ENCODE results near the gene TGFBR3. TPM values are rescaled to one million over a fixed set of nuclear protein-coding genes. Genes with fewer than 3 reads are reported as not detected.

The TGFBR3 gene
- total and polyA plus RNA-seq, 9 of the 15 experiments (the other 6 are each of a cell fraction or from before 2014, with no cell fraction given), result 3.6 to 32.4 (median 15.6) TPM

DNA sequence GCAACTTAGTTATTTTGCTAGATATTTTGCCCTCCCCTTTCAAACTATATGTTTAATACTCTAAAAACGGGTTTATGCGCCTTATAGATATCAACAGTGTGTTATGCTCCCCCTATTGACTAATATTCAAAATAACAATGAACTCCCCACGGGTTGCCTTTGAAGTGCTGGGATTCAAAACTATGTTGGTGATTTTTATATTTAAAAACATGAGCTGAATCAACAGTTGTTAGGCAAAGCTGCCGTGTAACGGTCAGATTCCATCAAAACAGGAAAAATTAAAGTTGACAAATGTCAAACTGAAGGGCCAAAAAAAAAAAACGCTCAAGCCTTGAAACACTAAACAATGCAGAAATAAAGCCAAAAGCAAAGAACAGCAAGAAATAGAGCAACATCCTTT, 2.5 kb downstream of the TGFBR3 start (continued):
- TF ChIP-seq POLR2H (tag; IDR thresholded peaks at IDR 0.05; ENCODE audit: low read depth), result no peak
- no peak for TF ChIP-seq GATA2 (CRISPR knock-in tag; IDR thresholded peaks at IDR 0.05)
- TF ChIP-seq, protein P1, sequence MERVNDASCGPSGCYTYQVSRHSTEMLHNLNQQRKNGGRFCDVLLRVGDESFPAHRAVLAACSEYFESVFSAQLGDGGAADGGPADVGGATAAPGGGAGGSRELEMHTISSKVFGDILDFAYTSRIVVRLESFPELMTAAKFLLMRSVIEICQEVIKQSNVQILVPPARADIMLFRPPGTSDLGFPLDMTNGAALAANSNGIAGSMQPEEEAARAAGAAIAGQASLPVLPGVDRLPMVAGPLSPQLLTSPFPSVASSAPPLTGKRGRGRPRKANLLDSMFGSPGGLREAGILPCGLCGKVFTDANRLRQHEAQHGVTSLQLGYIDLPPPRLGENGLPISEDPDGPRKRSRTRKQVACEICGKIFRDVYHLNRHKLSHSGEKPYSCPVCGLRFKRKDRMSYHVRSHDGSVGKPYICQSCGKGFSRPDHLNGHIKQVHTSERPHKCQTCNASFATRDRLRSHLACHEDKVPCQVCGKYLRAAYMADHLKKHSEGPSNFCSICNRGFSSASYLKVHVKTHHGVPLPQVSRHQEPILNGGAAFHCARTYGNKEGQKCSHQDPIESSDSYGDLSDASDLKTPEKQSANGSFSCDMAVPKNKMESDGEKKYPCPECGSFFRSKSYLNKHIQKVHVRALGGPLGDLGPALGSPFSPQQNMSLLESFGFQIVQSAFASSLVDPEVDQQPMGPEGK (CRISPR knock-in tag; IDR thresholded peaks at IDR 0.05; ENCODE audit: borderline replicate concordance), result no peak
- no peak for TF ChIP-seq BRCA1 (IDR thresholded peaks at IDR 0.05)
- no peak for TF ChIP-seq BRCA1 (CRISPR knock-in tag; IDR thresholded peaks at IDR 0.05)
- TF ChIP-seq SMARCA5 (IDR thresholded peaks at IDR 0.05), result no peak
- no peak for TF ChIP-seq HIVEP1 (CRISPR knock-in tag; IDR thresholded peaks at IDR 0.05)
- no peak for TF ChIP-seq STAT5B (CRISPR knock-in tag; IDR thresholded peaks at IDR 0.05)
- TF ChIP-seq ZBED1 (IDR thresholded peaks at IDR 0.05), result no peak
- no peak for TF ChIP-seq MCM5 (IDR thresholded peaks at IDR 0.05; ENCODE audit: low read depth)
- TF ChIP-seq ZNF695 (CRISPR knock-in tag; IDR thresholded peaks at IDR 0.05), result no peak
- TF ChIP-seq, protein P2, sequence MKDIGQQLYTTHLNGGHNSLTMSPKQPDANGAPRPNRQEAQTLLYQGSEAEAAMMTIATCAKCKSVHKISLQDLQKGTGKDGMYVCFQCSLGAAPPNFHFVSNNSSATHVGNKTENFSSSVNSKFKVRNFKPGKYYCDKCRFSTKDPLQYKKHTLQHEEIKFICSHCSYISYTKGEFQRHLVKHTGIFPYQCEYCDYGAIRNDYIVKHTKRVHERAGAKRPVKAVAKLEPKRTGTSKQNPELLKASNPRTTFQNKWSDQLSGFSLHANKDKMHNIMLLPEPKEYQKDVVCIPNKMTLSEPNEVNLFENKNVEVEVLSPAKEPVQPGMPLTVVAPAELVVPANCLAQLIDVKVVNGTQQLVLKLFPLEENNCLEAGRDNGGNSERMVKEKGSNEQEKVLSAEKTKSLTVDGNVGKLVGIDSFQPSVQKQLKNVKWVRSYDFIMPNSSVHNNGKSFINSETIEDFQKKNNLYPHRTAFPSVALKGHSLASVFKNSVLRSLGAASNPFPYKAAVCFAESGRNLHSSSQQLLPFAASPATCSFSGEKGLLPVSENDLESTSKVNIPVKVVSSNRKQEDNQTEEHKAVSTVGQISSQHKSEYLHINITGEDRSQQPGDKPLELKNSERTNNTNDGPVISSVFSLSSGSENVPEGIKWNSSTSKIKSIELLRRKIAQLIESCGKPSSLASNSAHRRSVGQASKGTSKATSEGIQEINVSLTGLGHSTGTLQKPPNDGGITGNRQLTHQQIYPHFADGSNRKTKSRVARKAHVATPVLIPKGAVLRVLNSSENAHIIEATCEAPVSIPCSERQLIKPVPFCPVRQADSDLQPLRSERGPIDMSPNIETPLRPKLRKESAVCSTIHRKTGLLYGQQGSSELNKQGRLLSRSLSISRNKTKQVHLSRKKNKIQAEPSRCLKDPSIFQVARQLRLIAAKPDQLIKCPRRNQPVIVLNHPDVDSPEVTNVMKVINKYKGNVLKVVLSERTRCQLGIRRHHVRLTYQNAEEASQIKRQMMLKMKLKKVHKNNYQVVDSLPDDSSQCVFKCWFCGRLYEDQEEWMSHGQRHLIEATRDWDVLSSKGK (CRISPR knock-in tag; IDR thresholded peaks at IDR 0.05), result no peak
- TF ChIP-seq, protein P3, sequence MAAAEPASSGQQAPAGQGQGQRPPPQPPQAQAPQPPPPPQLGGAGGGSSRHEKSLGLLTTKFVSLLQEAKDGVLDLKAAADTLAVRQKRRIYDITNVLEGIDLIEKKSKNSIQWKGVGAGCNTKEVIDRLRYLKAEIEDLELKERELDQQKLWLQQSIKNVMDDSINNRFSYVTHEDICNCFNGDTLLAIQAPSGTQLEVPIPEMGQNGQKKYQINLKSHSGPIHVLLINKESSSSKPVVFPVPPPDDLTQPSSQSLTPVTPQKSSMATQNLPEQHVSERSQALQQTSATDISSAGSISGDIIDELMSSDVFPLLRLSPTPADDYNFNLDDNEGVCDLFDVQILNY (CRISPR knock-in tag; IDR thresholded peaks at IDR 0.05), result no peak
- TF ChIP-seq TEAD1 (CRISPR knock-in tag; IDR thresholded peaks at IDR 0.05), result no peak
- TF ChIP-seq, protein P4, sequence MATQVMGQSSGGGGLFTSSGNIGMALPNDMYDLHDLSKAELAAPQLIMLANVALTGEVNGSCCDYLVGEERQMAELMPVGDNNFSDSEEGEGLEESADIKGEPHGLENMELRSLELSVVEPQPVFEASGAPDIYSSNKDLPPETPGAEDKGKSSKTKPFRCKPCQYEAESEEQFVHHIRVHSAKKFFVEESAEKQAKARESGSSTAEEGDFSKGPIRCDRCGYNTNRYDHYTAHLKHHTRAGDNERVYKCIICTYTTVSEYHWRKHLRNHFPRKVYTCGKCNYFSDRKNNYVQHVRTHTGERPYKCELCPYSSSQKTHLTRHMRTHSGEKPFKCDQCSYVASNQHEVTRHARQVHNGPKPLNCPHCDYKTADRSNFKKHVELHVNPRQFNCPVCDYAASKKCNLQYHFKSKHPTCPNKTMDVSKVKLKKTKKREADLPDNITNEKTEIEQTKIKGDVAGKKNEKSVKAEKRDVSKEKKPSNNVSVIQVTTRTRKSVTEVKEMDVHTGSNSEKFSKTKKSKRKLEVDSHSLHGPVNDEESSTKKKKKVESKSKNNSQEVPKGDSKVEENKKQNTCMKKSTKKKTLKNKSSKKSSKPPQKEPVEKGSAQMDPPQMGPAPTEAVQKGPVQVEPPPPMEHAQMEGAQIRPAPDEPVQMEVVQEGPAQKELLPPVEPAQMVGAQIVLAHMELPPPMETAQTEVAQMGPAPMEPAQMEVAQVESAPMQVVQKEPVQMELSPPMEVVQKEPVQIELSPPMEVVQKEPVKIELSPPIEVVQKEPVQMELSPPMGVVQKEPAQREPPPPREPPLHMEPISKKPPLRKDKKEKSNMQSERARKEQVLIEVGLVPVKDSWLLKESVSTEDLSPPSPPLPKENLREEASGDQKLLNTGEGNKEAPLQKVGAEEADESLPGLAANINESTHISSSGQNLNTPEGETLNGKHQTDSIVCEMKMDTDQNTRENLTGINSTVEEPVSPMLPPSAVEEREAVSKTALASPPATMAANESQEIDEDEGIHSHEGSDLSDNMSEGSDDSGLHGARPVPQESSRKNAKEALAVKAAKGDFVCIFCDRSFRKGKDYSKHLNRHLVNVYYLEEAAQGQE (IDR thresholded peaks at IDR 0.05; ENCODE audit: borderline replicate concordance), result peak; percentile 41; the same call in 1 of the 2 replicates
- TF ChIP-seq, protein P4 (CRISPR knock-in tag; IDR thresholded peaks at IDR 0.05; ENCODE audit: low read depth), result no peak
